ENCODE measurements around the gene AFDN. TPM values are rescaled to one million over a fixed set of nuclear protein-coding genes. Genes with fewer than 3 reads are reported as not detected.
A peak's percentile ranks its signal among the peaks of the same experiment; 100 is the strongest.

AFDN gene
- total RNA-seq, 4 donors from 2014 or later = 66.9 to 88.0 (median 75.3) TPM

DNA sequence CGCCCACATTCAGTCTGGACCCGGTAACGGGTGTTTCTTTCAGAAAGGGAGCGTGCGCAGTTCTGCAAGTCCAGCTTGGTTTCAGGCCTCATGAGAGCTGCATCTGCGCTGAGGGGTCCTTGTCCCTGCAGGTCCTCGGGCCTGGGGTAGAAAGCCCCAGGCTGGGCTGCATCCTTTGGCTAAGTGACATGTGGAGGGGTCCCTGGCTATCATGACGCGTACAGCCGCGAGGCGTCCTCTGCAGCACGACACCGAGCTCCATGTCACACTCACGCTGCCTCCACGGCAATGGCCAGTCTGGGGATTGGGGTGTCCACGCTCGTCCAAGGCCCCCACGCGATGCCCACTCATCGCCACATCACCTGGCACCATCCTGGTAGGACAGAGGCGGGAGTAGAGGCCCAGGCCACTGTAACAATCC lies 169.0 kb downstream of the AFDN start:
- no peaks in the 10 kb centered on the region for H3K9me3 ChIP-seq
- no peak overlapping the region for H3K27ac ChIP-seq (replicated peaks in 1 of 4)
- peaks cover 0 to 46% (median 7%) of the 10 kb centered on the region in 4 donors for H3K27me3 ChIP-seq
- TF ChIP-seq POLR2AphosphoS5 (IDR thresholded peaks at IDR 0.05) (no peak), POLR2A (IDR thresholded peaks at IDR 0.05; ENCODE audit: low read depth) (no peak), EP300 (IDR thresholded peaks at IDR 0.05) (no peak)
- TF ChIP-seq, protein P1, sequence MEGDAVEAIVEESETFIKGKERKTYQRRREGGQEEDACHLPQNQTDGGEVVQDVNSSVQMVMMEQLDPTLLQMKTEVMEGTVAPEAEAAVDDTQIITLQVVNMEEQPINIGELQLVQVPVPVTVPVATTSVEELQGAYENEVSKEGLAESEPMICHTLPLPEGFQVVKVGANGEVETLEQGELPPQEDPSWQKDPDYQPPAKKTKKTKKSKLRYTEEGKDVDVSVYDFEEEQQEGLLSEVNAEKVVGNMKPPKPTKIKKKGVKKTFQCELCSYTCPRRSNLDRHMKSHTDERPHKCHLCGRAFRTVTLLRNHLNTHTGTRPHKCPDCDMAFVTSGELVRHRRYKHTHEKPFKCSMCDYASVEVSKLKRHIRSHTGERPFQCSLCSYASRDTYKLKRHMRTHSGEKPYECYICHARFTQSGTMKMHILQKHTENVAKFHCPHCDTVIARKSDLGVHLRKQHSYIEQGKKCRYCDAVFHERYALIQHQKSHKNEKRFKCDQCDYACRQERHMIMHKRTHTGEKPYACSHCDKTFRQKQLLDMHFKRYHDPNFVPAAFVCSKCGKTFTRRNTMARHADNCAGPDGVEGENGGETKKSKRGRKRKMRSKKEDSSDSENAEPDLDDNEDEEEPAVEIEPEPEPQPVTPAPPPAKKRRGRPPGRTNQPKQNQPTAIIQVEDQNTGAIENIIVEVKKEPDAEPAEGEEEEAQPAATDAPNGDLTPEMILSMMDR (IDR thresholded peaks at IDR 0.05) = no peak
- intact Hi-C loops (cut with DNase I) = no loop called here
- no peaks in the 10 kb centered on the region for H3K36me3 ChIP-seq
- H3K4me1 ChIP-seq = no peaks in the 10 kb centered on the region
- WGBS = 97% methylated on average over 5 of the region's 22 CpGs
- no peak overlapping the region for H3K4me3 ChIP-seq
- DNase-seq (ENCODE audit: extremely low spot score) = peak; percentile 57

DNA sequence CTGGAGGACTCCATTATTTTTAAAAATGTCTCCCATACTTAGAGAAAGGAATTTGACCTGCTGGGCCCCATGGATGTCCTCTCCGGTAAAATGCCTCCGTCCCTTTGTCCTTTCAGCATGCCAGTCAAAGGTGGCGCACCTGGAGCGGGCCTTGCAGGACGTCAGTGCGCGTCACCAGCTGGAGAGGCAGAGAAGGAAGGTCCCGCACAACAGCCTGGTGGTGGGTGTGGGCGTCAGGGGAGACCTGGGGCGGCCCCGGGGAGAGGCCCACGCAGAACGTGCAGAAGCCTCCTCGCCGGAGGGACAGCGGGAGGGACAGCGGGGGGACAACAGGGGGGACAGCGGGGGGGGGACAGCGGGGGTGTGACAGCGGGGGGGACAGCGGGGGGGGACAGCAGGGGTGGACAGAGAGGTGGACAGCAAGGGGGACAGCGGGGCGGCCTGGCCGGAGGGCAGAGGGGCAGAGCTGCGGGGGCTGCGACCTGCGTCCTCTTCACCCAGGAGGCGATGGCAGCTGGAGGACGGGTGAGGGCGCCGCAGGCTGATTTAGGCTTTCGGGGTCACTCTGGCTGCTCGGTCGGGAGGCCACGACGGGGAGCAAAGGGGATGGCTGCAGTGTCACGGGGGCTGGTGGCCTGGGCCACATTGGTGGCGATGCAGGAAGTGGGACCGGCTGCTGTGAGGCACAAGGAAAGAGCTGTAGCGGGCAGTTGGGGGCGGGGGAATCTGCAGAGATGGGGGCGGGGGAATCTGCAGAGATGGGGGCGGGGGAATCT lies 169.9 kb downstream of the AFDN start:
- Histone ChIP-seq H3K9me3 (no peaks in the 10 kb centered on the region), H3K4me3 (no peak overlapping the region), H3K27me3 (peaks cover 0 to 49% (median 7%) of the 10 kb centered on the region in 4 donors), H3K27ac (replicated peaks in 1 of 4) (no peak overlapping the region), H3K36me3 (no peaks in the 10 kb centered on the region), H3K4me1 (no peaks in the 10 kb centered on the region)
- intact Hi-C loops (cut with DNase I) = no loop called here
- peak; percentile 78 for DNase-seq (ENCODE audit: extremely low spot score)
- TF ChIP-seq POLR2AphosphoS5 (IDR thresholded peaks at IDR 0.05) (no peak), EP300 (IDR thresholded peaks at IDR 0.05) (no peak), POLR2A (IDR thresholded peaks at IDR 0.05; ENCODE audit: low read depth) (no peak)
- TF ChIP-seq, protein P1 (IDR thresholded peaks at IDR 0.05) = no peak
- whole genome bisulfite sequencing = 84% methylated on average over 37 of the region's 43 CpGs

DNA sequence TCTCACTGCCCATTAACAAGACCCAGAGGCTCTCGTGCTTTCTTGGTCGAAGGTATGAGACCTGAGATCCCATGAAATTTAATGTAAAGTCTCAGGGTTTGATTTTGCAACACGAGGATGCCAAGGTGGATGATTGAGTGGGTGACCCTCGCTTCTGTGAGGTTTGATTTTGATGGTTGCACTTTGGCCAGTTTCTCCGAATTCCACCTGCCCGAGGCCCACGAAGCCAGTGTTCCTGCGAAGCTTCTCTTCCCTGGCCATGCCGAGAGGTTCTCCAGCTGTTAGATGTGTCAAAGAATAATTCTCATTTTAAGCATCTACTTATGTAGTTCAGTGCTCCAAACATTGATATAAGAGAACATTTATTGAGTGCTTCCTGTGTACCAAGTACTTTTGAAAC lies 170.9 kb downstream of the AFDN start, which contains the start of gene KIF25:
TSS of gene KIF25 (plus strand) at position 30 of the 400 bp plus-strand sequence. CDS start 31,915 bp downstream, outside the sequence.
- TF ChIP-seq POLR2AphosphoS5 (IDR thresholded peaks at IDR 0.05) (no peak), POLR2A (IDR thresholded peaks at IDR 0.05; ENCODE audit: low read depth) (no peak), EP300 (IDR thresholded peaks at IDR 0.05) (no peak)
- TF ChIP-seq, protein P1 (IDR thresholded peaks at IDR 0.05) = no peak
- H3K27ac ChIP-seq (replicated peaks in 1 of 4) = no peak within 1 kb of the TSS
- peak; percentile 72 for DNase-seq (ENCODE audit: extremely low spot score)
- intact Hi-C loops (cut with DNase I) = no loop called here
- H3K36me3 ChIP-seq = no peaks in the 10 kb centered on the region
- H3K9me3 ChIP-seq = no peaks in the 10 kb centered on the region
- no peak within 1 kb of the TSS for H3K4me3 ChIP-seq
- H3K27me3 ChIP-seq = peaks cover 0 to 49% (median 7%) of the 10 kb centered on the region in 4 donors
- WGBS = 78% methylated on average over 9 of the region's 9 CpGs
- no peaks in the 10 kb centered on the region for H3K4me1 ChIP-seq

DNA sequence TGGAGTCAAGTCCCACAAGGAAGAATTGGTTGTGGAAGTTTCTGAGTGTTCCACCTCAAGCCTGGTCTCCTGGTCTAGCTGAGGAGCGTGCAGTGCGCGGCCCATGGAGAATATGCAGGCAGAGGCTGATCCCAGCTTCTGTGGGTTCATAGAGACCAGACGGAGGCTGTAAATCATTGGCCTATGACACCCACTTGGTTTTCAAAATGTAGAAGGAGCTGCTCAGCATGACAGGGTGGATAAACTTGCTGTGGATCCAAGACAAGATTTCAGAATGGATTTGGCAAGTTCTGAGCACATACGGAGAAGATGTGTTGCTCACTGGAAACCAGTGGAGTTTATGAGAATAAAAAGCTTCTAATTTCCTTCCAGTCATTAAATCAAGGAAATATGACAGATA lies 171.5 kb downstream of the AFDN start:
- peak; percentile 50 for DNase-seq (ENCODE audit: extremely low spot score)
- H3K4me3 ChIP-seq = no peak overlapping the region
- H3K36me3 ChIP-seq = no peaks in the 10 kb centered on the region
- H3K27me3 ChIP-seq = peaks cover 0 to 53% (median 7%) of the 10 kb centered on the region in 4 donors
- H3K4me1 ChIP-seq = peaks cover 0 to 4% (median 0%) of the 10 kb centered on the region in 4 donors
- intact Hi-C loops (cut with DNase I) = no loop called here
- 60% methylated on average over 5 of the region's 5 CpGs for WGBS
- H3K9me3 ChIP-seq = no peaks in the 10 kb centered on the region
- H3K27ac ChIP-seq (replicated peaks in 1 of 4) = no peak overlapping the region
- TF ChIP-seq POLR2A (IDR thresholded peaks at IDR 0.05; ENCODE audit: low read depth) = no peak
- TF ChIP-seq EP300 (IDR thresholded peaks at IDR 0.05) = no peak
- TF ChIP-seq, protein P1 (IDR thresholded peaks at IDR 0.05) = no peak
- no peak for TF ChIP-seq POLR2AphosphoS5 (IDR thresholded peaks at IDR 0.05)
